GM21381 (cell line): ENCODE results near the gene SPP1.
A peak's percentile ranks its signal among the peaks of the same experiment; 100 is the strongest.
"Not testable (repeated sequence)": the region's sequence is repeated elsewhere in the genome, so short reads cannot be mapped to it uniquely, and the experiment has no call there.

ENCODE experiments used
- ATAC-seq: cut with Tn5 transposase; IDR thresholded peaks from one replicate; pipeline ENCODE4 v1.9.1; 2021; ENCODE audit warnings: mild to moderate bottlenecking, moderate library complexity; ENCODE audit not compliant: unreplicated experiment

The SPP1 gene

DNA sequence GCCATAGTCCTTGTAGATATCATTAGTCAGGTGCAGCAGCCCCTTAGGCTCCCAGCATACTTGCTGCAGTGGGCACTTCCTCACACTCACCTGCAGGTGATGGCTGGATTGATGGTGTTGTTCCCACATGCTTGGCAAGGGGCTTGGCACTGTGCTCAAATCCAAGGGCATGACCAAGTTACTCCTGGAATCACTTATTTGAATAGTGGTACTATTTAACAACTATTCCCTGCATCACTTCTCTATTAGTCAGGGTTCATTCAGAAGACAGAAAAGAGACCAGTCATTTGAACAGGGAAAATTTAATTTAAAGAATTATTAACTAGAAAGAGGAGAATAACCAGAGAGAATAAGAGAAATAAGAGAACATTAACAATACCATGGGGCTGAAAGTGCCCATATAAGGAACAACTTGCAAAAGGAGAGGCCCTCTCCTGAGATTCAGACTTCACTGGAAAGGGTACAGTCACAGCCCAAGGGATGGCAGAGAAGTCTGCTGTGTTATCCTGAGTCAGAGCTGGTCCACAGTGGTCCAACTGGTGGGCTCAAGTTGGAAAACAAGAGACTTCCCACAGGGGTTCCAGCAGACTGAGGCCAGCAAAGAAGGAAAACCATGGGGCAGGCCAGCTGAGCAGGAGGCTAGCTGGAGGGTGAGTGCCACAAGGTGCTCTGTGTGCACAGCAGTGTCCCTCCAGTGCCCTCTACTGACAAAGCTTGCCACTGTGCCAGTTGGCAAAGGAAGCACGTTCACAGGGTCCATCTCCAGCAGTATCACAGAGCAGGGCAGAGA, 9.8 kb downstream of the SPP1 start:
- peak; percentile 79 for ATAC-seq

DNA sequence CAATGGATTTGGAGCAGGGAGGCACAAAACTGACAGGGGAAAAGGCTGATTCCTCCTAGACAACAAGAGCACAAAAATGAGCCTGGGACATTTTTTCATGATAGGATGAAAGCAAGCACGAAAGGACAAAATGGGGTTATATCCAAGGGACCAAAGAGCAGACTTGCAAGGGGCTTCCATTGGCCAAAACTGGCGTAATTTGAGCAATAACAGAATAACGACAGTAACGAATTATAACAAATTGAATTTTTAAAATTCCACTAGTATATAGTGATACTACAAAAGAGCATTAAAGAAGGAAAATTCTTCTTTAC, 10.3 kb downstream of the SPP1 start:
- no peak for ATAC-seq

DNA sequence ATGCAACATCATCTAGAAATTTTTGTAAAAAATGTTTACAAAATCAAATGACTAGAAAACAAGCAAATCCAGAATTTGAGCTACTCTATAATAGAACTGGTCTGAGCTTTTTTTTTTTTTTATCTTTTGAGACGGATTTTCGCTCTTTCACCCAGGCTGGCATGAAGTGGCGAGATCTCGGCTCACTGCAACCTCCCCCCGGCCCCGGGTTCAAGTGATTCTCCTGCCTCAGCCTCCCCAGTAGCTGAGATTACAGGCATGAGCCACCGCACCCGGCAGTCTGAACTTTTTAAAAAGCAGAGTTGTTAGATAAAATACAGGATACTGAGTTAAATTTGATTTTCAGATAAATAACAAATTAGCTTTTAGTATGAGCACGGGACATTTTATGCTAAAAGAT, 11.0 kb downstream of the SPP1 start:
- ATAC-seq = no peak

DNA sequence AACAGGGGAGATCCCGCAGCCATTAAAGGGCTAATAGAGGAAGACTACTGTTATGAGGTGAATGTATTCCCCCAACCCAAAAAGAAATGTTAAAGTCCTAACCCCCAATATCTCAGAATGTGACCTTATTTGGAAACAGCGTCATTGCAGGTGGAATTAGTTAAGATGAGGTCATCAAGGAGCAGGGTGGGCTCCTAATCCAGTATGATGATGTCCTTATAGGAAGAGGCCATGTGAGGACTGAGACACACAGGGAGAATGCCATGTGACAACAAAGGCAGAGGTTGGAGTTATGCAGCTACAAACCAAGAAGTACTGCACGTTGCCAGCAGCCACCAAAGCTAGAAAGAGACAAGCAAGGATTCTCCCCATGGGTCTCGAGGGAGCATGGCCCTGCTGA, 14.3 kb downstream of the SPP1 start:
- ATAC-seq = no peak

DNA sequence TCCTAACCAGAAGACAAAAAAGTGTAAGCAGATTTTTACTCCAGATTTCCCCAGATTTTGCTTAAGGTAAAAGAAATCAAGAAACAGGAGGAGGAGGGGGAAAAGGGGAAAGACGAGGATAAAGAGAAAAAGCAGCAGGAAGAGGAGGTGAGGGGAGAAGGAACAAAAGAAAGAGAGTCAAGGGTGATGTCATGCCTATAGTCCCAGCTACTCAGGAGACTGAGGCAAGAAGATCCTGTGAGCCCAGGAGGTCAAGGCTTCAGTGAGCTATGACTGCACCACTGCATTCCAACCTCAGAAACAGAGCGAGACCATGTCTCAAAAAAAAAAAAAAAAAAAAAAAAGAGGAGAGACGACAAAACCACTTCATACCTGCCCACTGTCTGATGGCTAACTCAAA, 19.9 kb downstream of the SPP1 start:
- no peak for ATAC-seq

DNA sequence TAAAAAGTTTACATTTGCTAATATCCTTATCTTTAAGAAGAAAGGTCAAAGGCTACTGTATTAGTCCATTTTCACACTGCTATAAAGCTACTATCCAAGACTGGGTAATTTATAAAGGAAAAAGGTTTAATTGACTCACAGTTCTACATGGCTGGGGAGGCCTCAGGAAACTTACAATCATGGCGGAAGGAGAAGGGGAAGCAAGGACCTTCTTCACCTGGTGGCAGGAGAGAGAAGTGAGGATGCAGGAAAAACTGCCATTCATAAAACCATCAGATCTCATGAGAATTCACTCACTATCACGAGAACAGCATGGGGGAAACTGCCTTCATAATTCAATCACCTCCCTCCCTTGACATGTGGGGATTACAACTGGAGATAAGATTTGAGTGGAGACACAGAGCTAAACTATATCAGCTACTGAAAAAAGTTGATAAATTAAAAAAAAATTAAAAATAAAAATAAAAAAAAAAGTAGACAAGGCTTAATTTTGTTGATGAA, 23.7 kb downstream of the SPP1 start:
- ATAC-seq = not testable (repeated sequence)

DNA sequence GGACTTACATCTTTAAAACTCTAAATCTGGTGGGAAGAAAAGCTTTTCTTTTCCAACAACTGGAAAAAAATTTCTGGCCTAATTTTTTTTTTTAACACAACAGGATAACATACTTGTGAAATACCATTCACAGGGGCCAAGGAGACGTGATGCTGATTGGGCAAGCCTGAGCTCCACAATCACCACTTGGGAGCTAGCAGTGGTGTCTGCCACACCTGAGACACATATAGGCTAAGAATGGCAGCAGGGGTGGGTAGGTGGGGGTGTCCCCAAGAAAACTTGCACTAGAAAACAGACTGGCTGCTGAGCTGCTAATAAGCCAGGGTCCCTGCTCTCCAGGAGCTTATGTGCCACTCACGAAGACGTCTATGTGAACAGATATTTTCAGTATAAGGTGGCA, 26.4 kb downstream of the SPP1 start:
- no peak for ATAC-seq

DNA sequence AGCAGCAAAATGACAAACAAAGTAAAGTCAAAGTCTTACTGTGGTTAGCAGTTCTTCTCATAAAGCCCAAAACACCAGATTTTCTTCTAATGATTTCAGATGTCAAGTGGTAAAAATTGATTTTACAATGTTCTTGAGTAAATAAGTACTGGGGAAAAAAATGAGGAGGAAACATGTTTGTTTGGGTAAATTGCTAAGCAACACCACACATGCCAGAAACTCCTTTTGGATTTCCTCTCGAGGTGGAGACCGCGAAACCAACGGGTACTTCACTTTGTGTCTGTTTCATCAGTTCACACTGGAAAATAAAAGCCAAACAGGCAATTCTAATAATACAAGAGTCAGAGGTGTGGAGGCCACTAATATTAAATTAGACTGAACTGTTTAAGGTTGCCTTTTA, 27.3 kb downstream of the SPP1 start:
- no peak for ATAC-seq

DNA sequence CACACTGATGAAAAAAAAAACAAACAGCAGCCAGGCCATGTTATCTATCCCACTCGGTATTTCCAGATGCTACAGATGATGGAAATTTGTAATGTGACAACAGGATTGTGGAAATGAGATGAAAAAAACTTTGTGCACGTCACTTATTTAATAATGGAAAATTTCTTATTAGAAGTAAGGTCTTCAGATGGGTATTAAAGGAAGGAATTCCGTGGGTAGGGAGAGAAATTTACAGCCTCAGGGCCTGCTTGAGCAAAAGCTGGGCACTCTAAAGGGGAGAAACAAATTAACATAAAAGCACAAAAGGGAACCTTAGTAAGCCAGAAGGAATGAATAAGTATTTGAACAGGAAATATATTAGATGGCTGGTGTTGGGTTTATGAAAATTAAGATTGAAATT, 27.7 kb downstream of the SPP1 start:
- no peak for ATAC-seq

DNA sequence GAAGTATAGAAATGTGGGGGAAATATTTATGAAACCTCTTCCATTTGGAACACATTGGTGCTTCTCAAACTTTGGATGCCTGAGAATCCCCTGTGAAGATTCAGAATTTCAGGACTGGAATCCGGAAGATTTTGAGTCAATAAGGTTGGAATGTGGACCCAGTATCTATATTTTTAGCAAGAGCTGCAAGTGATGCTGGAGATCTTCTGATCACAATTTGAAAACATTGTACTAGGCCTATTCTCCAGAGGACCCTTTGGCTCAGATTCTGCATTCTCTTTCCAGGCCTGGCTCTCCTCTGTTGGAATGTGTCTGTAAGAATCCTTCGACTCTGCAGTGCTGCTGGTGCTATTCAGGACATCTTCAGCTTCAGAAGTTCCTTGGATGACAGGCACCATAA, 29.6 kb downstream of the SPP1 start:
- no peak for ATAC-seq

DNA sequence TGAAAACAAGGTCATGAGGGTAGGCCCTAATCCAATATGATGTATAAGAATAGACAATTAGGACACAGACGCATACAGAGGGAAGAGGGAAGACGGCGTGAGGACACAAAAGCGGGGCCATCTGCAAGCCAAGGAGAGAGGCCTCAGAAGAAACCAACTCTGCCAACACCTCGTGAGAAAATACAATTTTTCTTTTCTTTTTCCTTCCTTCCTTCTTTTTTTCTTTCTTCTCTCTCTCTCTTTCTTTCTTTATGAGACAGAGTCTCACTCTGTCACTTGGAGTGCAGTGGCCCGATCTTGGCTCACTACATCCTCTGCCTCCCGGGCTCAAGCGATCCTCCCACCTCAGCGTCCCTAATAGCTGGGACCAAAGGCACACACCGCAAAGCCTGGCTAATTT, 30.4 kb downstream of the SPP1 start:
- ATAC-seq = no peak

DNA sequence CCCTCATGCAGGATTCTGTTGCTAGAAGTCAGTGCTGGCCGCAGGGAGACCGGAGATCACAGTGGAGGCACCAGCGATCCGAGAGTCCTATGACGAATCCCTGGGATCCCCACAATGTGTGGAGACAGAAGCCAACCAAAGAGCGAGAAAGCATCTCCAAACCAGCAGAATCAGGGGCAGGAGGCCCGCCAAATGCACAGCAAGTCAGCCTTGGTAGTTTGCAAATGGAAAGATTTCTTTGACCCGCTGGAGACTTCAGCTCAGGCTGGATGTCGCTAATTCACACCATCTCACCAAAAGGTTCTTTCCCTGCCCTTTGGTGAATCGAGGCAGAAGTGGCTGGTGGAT, 31.4 kb downstream of the SPP1 start:
- ATAC-seq = no peak

DNA sequence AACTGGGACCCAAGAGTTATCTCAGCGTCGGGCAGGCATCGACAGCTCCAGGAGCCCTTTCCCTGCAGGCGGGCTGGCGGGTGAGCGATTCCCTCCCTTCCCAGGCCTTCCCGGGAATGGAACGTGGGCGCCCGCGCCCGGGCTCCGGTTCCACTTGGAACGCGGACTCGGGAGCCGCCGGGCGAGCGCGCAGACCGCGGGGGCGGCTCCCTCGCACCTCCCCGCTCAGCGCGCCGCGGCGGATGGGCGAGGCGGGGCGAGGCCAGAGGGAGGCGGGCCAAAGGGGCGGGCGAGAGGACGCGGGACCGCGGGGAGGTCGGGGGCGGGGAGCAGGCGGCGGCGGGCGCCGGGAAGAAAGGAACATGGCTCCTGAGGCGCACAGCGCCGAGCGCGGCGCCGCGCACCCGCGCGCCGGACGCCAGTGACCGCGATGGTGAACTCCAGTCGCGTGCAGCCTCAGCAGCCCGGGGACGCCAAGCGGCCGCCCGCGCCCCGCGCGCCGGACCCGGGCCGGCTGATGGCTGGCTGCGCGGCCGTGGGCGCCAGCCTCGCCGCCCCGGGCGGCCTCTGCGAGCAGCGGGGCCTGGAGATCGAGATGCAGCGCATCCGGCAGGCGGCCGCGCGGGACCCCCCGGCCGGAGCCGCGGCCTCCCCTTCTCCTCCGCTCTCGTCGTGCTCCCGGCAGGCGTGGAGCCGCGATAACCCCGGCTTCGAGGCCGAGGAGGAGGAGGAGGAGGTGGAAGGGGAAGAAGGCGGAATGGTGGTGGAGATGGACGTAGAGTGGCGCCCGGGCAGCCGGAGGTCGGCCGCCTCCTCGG, 32.0 kb downstream of the SPP1 start, which contains the start of gene PKD2:
PKD2 (plus strand) TSS at position 332 of the 818 bp plus-strand sequence; CDS start at position 431, 99 bp downstream.
- ATAC-seq = peak; percentile 95

DNA sequence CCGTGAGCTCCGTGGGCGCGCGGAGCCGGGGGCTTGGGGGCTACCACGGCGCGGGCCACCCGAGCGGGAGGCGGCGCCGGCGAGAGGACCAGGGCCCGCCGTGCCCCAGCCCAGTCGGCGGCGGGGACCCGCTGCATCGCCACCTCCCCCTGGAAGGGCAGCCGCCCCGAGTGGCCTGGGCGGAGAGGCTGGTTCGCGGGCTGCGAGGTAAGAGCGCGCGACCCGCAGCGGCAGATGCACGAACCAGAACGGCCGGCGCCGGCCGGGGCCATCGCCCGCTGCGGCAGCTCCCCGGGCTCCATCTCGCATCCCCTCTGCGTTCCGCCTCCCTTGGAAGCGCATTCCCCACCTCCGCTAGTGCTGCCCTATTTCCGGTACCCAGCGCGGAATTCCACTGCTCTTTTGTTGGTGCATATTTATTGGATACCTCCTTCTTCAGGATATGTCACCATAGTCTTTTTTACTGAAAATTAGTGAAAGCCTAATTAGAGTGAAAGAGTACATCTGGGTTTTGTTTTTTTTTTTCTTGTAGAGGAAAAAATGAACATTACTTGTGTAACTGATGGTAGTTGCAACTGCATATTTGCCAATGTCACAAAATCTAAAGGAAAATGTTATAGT, 32.7 kb downstream of the SPP1 start:
- ATAC-seq = peak; percentile 30

DNA sequence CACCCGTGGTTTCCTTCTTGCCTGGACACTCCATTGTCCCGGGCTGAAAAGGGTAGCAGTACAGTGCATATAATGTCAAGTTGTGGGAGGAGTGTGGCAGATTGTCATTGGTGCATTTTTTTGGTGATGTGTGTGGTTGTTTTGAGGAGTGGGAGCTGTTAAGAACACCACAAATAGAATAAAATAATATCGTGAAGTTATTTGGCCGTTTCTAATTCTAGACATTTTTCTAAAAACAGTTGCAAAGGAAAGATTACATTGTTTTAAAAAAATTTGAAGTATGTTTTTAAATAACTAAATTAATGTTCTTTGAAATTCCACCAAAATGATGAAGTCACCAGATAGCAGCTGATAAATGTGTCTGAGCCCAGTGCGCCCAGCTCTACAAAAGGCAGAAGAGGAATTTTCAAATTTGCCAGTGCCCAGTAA, 33.2 kb downstream of the SPP1 start:
- no peak for ATAC-seq

DNA sequence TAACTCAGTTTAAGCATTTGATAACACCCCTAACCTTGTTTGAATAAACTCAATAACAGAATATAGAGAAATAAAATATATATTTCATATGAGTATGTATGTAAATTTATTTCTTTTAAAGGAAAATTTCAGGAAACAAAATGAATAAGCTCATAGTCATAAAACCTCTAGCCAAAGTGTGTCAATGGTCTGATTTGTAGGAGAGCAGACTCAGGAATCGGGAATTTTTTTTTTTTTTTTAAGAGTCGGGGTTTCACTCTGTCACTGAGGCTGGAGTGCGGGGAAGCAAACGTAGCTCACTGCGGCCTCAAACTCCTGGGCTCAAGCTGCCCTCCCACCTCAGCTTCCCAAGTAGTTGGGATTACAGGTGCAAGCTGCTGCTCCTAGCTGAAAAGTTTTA, 34.4 kb downstream of the SPP1 start:
- ATAC-seq = no peak

DNA sequence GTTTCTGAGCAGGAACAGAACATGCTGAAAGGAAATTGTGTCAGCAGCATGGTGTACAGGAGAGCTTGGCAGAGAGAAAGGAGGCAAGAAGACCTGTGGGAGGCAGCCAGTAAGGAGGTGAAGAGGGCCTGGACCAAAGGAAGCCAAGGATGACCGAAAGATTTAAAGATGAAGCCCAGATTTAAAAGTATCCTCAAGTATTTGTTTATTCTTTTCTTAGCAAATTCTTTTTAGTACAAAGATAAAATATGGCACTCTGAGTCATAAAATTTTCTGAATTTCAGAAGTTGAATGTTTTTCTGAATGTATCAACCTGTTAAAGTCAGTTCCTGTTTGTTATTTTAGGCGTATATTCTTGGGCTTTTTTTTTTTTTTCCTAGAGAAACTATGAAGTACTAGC, 35.5 kb downstream of the SPP1 start:
- no peak for ATAC-seq

DNA sequence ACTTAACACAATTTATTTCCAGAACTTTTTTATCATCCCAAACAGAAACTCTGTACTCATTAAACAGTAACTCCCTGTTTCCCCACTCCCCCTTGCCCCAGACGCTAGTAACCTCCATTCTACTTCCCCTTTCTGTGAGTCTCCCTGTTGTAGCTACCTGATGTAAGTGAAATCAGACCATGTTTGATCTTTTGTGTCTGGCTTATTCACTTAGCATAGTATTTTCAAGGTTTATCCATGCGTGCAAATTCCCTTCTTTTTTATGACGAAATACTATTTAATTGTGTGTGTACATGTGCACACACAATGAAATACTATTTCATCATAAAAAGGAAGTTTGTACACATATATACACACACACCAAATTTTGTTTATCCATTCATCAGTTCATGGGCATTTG, 37.1 kb downstream of the SPP1 start:
- peak; percentile 44 for ATAC-seq

DNA sequence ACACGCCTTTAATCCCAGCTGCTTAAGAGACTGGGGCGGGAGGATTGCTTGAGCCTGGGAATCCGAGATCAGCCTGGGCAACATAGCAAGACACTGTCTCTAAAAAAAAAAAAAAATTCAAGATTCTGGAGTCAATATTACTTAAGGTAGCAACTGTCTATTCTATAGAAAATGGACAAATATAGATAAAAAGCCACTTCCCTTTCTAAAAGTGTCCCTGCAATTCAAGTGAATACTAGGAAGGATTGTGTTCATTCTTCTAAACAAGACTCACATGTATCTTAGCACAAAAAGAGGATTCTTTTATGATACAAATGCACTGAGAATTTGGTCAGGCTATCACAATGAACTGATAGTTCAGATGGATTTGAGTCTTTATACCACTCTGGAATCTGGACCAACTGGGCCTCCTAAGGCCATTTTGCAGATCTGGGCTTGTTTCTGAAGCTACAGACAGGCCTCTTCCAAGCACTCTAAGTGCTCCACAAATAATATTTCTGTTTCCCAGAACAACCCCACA, 38.9 kb downstream of the SPP1 start:
- ATAC-seq = no peak

DNA sequence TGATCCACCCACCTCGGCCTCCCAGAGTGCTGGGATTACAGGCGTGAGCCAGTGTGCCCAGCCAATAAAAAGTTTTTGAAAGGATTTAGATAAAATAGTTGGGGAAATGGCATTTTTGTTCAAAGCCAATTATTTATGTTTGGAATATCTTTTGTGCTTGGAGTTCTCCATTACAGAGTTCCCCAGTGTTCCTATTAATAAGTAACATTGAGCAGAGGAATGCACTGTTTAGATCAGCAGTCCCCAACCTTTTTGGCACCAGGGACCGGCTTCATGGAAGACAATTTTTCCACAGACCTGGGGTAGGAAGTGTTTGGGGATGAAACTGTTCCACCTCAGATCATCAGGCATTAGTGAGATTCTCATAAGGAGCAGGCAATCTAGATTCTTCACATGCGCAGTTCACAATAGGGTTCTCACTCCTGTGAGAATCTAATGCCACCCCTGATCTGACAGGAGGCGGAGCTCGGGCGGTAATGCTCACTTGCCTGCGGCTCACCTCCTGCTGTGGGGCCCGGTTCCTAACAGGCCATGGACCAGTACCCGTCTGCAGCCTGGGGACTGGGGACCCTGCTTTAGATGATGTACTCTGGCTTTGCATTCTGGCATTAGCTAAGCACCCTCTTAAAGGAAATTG, 40.3 kb downstream of the SPP1 start:
- no peak for ATAC-seq
